ENCODE measurements around the gene HABP4.

Gene HABP4

DNA sequence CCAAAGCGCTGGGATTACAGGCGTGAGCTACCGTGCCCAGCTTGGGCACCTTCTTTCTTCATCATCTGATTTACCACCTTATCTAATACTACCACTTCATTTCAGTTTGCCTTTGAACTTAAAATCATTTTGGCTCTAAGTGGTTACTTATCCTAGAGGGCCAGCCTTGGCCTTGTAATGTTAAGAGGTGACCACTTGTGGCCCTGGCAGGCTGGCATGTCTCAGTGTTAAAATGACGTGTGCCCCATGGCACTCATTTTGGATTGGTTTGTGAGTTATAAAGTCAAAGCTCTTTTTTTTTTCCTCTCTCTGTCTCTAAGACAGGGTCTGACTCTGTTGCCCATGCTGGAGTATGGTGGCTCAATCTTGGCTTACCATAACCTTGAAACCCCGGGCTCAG is 17.8 kb downstream of the HABP4 start:
- no peaks in the 10 kb centered on the region for H3K9me3 Mint-ChIP-seq
- no peaks in the 10 kb centered on the region for H3K4me1 Mint-ChIP-seq (ENCODE audit: low read depth in 2 of 2)
- H3K4me3 Mint-ChIP-seq: no peak overlapping the region
- peaks cover 54% of the 10 kb centered on the region for H3K36me3 Mint-ChIP-seq (ENCODE audit: insufficient read depth)
- H3K27me3 Mint-ChIP-seq: no peaks in the 10 kb centered on the region
- DNase-seq: no peak
- no peak for ATAC-seq (replicated peaks)
- H3K27ac Mint-ChIP-seq: peak overlapping the region; percentile 44 to 62

- peaks cover 9 to 13% of the 10 kb centered on the region in 2 donors for H3K4me1 Mint-ChIP-seq (ENCODE audit: low read depth in 2 of 2)
- H3K27ac Mint-ChIP-seq: no peak overlapping the region
- no peaks in the 10 kb centered on the region for H3K27me3 Mint-ChIP-seq
- ATAC-seq (replicated peaks) (no peak), DNase-seq (no peak)
- H3K36me3 Mint-ChIP-seq (ENCODE audit: insufficient read depth): peaks cover 13% of the 10 kb centered on the region
- H3K9me3 Mint-ChIP-seq: no peaks in the 10 kb centered on the region
- H3K4me3 Mint-ChIP-seq: no peak overlapping the region
Observed at GRCh38 chr9:96476013-96476412, 26.0 kb downstream of the HABP4 start.

DNA sequence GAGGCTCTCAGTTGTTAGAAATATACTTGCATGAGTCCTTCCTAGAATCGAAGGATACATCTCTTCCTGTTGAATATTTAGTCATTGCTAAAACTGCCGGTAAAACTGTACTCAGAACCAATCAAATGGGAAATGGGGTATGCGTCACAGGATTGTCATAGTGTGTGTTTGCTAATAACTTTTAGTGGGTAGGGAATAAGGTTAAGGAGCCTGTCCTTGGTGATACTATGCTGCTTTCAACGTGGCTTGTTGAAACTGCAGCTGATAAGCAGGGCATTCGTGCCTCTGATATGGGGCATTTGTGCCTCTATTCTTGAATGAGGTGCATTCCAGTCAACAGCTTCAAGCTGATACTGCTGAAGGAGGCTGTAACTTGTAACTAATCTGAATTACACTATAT is 26.6 kb downstream of the HABP4 start:
- no peak for ATAC-seq (replicated peaks)
- peaks cover 7% of the 10 kb centered on the region for H3K36me3 Mint-ChIP-seq (ENCODE audit: insufficient read depth)
- no peak overlapping the region for H3K27ac Mint-ChIP-seq

DNA sequence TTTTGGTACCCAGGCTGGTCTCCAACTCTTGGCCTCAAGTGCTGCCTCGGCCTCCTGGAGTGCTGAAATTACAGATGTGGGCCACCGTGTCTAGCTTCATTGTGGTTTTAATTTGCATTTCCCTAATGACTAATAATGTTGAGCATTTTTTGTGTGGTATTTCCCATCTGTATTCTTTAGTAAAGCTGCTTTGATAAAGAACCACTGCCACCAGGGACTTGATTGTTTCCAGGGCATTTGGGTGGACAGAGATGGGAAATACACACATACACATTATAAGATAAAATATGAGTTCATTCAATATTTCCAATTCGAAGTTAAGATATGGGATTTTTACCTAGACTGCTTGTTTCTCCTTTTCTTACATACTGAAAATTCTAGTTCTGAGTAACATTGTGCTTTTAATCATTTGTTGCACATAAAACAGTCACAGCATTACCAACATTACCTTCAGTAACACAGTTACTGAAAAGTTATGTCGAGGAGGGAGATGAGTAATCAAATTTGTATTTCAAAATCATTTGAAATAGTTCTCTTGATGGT is 28.9 kb downstream of the HABP4 start:
- Mint-ChIP-seq H3K27me3 (no peaks in the 10 kb centered on the region), H3K4me1 (ENCODE audit: low read depth in 2 of 2) (peaks cover 9 to 13% of the 10 kb centered on the region in 2 donors), H3K27ac (peak overlapping the region; percentile 9 to 41), H3K4me3 (no peak overlapping the region), H3K36me3 (ENCODE audit: insufficient read depth) (peaks cover 12% of the 10 kb centered on the region), H3K9me3 (no peaks in the 10 kb centered on the region)
- no peak for DNase-seq
- no peak for ATAC-seq (replicated peaks)

More for the DNA sequence above, 26.6 kb downstream of the HABP4 start:
- no peak for DNase-seq
- no peaks in the 10 kb centered on the region for H3K27me3 Mint-ChIP-seq
- no peak overlapping the region for H3K4me3 Mint-ChIP-seq
- H3K9me3 Mint-ChIP-seq: no peaks in the 10 kb centered on the region
- peaks cover 9 to 13% of the 10 kb centered on the region in 2 donors for H3K4me1 Mint-ChIP-seq (ENCODE audit: low read depth in 2 of 2)

GRCh38 chr9:96480736-96481135 is 30.8 kb downstream of the HABP4 start:
- H3K27me3 Mint-ChIP-seq: no peaks in the 10 kb centered on the region
- ATAC-seq (replicated peaks): no peak
- H3K36me3 Mint-ChIP-seq (ENCODE audit: insufficient read depth): peaks cover 23% of the 10 kb centered on the region
- peaks cover 9 to 13% of the 10 kb centered on the region in 2 donors for H3K4me1 Mint-ChIP-seq (ENCODE audit: low read depth in 2 of 2)
- no peak overlapping the region for H3K4me3 Mint-ChIP-seq
- H3K27ac Mint-ChIP-seq: no peak overlapping the region
- H3K9me3 Mint-ChIP-seq: no peaks in the 10 kb centered on the region
- DNase-seq: no peak

DNA sequence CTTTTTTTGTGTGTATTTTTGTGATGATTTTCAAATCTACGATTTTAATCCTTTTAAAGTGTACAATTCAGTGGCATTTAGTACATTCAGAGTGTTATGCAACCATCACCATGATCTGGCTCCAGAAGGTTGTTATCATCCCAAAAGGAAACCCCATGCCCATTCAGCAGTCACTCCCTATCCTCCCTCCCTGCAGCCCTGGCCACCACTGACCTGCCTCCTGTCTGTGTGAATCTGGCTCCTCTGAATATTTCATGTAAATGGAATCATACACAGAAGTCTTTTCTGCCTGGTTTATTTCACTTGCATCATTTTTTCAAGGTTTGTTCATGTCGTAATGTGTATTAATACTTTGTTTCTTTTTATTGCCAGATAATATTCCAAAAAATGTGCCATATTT is 32.5 kb downstream of the HABP4 start:
- H3K36me3 Mint-ChIP-seq (ENCODE audit: insufficient read depth): peaks cover 30% of the 10 kb centered on the region
- H3K4me3 Mint-ChIP-seq: no peak overlapping the region
- ATAC-seq (replicated peaks) (no peak), DNase-seq (no peak)
- no peaks in the 10 kb centered on the region for H3K27me3 Mint-ChIP-seq
- H3K4me1 Mint-ChIP-seq (ENCODE audit: low read depth in 2 of 2): peaks cover 9% of the 10 kb centered on the region in 2 donors
- peak overlapping the region in 1 of 2 donors; percentile 6 for H3K27ac Mint-ChIP-seq
- H3K9me3 Mint-ChIP-seq: no peaks in the 10 kb centered on the region

GRCh38 chr9:96483197-96483596 is 33.2 kb downstream of the HABP4 start:
- H3K27ac Mint-ChIP-seq: peak overlapping the region in 1 of 2 donors; percentile 35
- ATAC-seq (replicated peaks) (no peak), DNase-seq (no peak)
- no peaks in the 10 kb centered on the region for H3K27me3 Mint-ChIP-seq
- peaks cover 9% of the 10 kb centered on the region in 2 donors for H3K4me1 Mint-ChIP-seq (ENCODE audit: low read depth in 2 of 2)
- peaks cover 33% of the 10 kb centered on the region for H3K36me3 Mint-ChIP-seq (ENCODE audit: insufficient read depth)
- no peak overlapping the region for H3K4me3 Mint-ChIP-seq
- no peaks in the 10 kb centered on the region for H3K9me3 Mint-ChIP-seq

DNA sequence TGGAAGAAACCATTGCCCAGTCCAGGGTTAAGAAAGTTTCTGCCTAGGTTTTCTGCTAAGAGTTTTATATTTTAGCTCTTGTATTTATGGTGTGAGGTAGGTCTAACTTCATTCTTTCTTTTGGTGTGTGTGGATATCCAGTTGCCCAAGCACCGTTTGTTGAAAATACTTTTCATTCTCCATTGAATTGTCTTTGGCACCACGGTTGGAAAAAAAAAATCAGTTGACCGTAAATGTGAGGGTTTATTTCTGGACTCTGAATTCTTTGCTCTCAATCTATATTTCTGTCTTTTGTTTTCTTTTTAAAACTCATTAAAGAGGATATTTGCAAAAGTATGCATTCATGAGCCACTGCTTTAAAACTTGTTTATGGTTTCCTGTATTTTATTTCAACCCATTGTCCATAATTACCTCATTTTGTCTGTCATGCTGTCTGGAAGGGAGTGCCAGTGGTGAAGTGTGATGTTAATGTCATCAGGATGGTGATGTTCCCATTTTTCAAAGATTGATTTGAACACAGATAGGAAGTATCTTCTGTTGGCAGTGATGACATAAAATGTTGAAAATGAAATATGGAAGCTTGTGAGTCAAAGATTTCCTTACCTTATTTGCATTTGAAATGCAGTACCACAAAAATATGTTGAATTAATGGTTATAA is 33.9 kb downstream of the HABP4 start:
- Mint-ChIP-seq H3K4me3 (no peak overlapping the region), H3K4me1 (ENCODE audit: low read depth in 2 of 2) (peaks cover 3% of the 10 kb centered on the region in 2 donors), H3K27ac (peak overlapping the region in 1 of 2 donors; percentile 35), H3K9me3 (no peaks in the 10 kb centered on the region), H3K36me3 (ENCODE audit: insufficient read depth) (peaks cover 33% of the 10 kb centered on the region), H3K27me3 (no peaks in the 10 kb centered on the region)
- no peak for DNase-seq
- no peak for ATAC-seq (replicated peaks)

GRCh38 chr9:96484521-96484931 is 34.6 kb downstream of the HABP4 start:
- Mint-ChIP-seq H3K27ac (no peak overlapping the region), H3K4me1 (ENCODE audit: low read depth in 2 of 2) (no peaks in the 10 kb centered on the region)
- no peak for ATAC-seq (replicated peaks)

GRCh38 chr9:96485280-96485679 is 35.3 kb downstream of the HABP4 start:
- Mint-ChIP-seq H3K36me3 (ENCODE audit: insufficient read depth) (peaks cover 31% of the 10 kb centered on the region), H3K4me1 (ENCODE audit: low read depth in 2 of 2) (no peaks in the 10 kb centered on the region), H3K9me3 (no peaks in the 10 kb centered on the region), H3K27ac (no peak overlapping the region), H3K27me3 (no peaks in the 10 kb centered on the region), H3K4me3 (no peak overlapping the region)
- DNase-seq: no peak
- ATAC-seq (replicated peaks): no peak

More at GRCh38 chr9:96484521-96484931, 34.6 kb downstream of the HABP4 start:
- no peak for DNase-seq
- H3K4me3 Mint-ChIP-seq: no peak overlapping the region
- H3K9me3 Mint-ChIP-seq: no peaks in the 10 kb centered on the region
- H3K36me3 Mint-ChIP-seq (ENCODE audit: insufficient read depth): peaks cover 31% of the 10 kb centered on the region
- H3K27me3 Mint-ChIP-seq: no peaks in the 10 kb centered on the region

DNA sequence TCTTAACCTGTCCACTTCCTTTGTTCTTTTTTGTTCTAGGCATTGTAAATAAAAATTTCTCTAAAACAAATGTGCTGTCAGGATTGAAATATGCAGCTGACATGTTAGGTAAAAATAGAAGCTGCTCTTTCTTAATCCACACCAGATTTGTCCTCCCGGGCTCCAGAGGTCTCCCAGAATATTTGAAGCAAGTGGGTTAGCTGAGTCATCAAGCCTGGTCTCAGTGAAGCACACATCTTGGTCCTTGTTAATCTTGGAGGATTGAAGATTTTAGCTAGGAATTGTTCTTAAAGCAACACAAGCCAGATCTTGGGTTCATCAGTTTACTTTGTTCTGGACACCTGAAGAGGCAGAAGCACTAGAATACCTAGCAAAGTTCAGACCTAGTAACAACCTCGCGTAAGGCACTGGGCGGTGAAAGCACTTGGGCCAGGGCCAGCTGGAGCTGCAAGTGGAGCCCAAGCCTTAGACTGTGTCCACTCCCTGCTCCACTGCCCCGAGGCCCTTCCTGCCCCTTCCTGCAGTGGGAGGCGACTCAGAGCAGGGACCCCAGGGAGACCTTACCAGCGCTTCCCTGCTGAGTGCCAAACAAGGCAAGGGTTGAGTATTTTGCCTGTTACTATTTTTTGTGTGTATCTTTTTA is 36.5 kb downstream of the HABP4 start:
- Mint-ChIP-seq H3K36me3 (ENCODE audit: insufficient read depth) (peaks cover 42% of the 10 kb centered on the region), H3K27ac (no peak overlapping the region), H3K27me3 (no peaks in the 10 kb centered on the region), H3K9me3 (no peaks in the 10 kb centered on the region), H3K4me1 (ENCODE audit: low read depth in 2 of 2) (no peaks in the 10 kb centered on the region), H3K4me3 (no peak overlapping the region)
- ATAC-seq (replicated peaks) (no peak), DNase-seq (no peak)

- Mint-ChIP-seq H3K27ac (no peak overlapping the region), H3K36me3 (ENCODE audit: insufficient read depth) (peaks cover 42% of the 10 kb centered on the region)
- no peak for ATAC-seq (replicated peaks)
Observed at GRCh38 chr9:96487029-96487396, 37.0 kb downstream of the HABP4 start.

GRCh38 chr9:96487949-96488348 is 38.0 kb downstream of the HABP4 start:
- DNase-seq (no peak), ATAC-seq (replicated peaks) (no peak)
- no peaks in the 10 kb centered on the region for H3K27me3 Mint-ChIP-seq
- no peaks in the 10 kb centered on the region for H3K9me3 Mint-ChIP-seq
- H3K4me1 Mint-ChIP-seq (ENCODE audit: low read depth in 2 of 2): peaks cover 0 to 3% of the 10 kb centered on the region in 2 donors
- H3K27ac Mint-ChIP-seq: no peak overlapping the region
- H3K4me3 Mint-ChIP-seq: no peak overlapping the region
- peaks cover 39% of the 10 kb centered on the region for H3K36me3 Mint-ChIP-seq (ENCODE audit: insufficient read depth)

More at GRCh38 chr9:96487029-96487396, 37.0 kb downstream of the HABP4 start:
- DNase-seq: no peak
- H3K4me3 Mint-ChIP-seq: no peak overlapping the region
- no peaks in the 10 kb centered on the region for H3K9me3 Mint-ChIP-seq
- H3K27me3 Mint-ChIP-seq: no peaks in the 10 kb centered on the region
- peaks cover 0 to 3% of the 10 kb centered on the region in 2 donors for H3K4me1 Mint-ChIP-seq (ENCODE audit: low read depth in 2 of 2)

DNA sequence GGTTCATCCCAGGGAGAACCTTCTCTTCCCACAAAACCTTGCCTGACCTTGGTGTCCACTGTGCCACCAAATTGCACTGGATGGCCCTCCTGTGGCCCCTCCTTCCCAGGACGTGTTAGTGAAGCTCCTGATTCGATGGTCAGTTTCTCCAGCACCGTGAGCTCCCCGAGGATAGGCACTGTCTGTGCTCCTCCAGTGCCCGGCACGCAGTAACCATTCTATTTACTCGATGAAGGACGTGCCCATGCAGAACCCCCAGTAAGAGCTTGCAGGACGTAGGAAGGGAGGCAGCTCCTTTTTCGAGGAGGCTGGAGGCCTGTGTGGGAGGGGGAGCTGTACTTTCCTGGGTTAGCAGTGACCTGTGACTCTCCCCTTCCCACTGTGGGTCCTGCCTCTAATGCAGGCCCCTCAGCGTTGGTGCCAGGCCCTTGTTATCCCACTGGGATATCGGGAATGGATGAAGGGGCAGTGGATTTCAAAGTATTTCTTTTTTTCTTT is 39.6 kb downstream of the HABP4 start:
- Mint-ChIP-seq H3K36me3 (ENCODE audit: insufficient read depth) (peaks cover 36% of the 10 kb centered on the region), H3K27ac (no peak overlapping the region), H3K4me3 (no peak overlapping the region), H3K27me3 (no peaks in the 10 kb centered on the region), H3K4me1 (ENCODE audit: low read depth in 2 of 2) (peaks cover 0 to 5% of the 10 kb centered on the region in 2 donors), H3K9me3 (no peaks in the 10 kb centered on the region)
- no peak for ATAC-seq (replicated peaks)
- DNase-seq: no peak

Data from effector memory CD8-positive, alpha-beta T cell (primary cell).